ENCODE data around the gene PPIA.

The PPIA gene

DNA sequence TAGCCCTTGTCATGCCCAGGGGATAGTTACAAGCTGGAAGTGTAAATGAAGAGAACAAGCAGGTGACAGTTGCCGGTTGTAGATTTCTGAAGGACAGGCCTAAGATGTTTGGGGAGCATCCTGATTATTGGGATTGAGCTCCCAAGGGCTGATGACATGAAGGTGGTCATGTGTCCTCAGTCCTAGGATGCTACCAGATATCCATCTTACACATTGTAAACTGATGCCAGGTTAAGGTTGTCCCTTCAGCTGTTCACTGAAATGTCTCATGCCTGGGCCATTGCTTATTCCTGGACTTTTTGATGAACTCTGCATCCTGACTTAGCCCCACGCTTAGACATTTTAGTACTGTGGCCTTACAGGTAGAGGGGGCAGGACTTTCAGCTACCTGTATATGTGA is 46.5 kb upstream of the PPIA start:
- H2AFZ ChIP-seq (ENCODE audit: low read depth, low read length), result no peak overlapping the region
- H3K9ac ChIP-seq (ENCODE audit: low read length), result peak overlapping the region; percentile 86
- H3K36me3 ChIP-seq (replicated peaks; ENCODE audit: low read depth, low read length), result peaks cover 22% of the 10 kb centered on the region
- peak overlapping the region; percentile 99 for H3K4me2 ChIP-seq (ENCODE audit: low read length)
- peaks cover 41% of the 10 kb centered on the region for H3K4me1 ChIP-seq (ENCODE audit: low read length)
- peaks cover 48% of the 10 kb centered on the region for H4K20me1 ChIP-seq (ENCODE audit: insufficient read depth, low read length)
- no peaks in the 10 kb centered on the region for H3K9me3 ChIP-seq (ENCODE audit: insufficient read depth, low read length)
- H3K27ac ChIP-seq (ENCODE audit: low read length), result peak overlapping the region; percentile 93
- H3K27me3 ChIP-seq (ENCODE audit: low read depth, low read length), result no peaks in the 10 kb centered on the region
- H3K4me3 ChIP-seq (ENCODE audit: low read length), result peak overlapping the region; percentile 91
- TF ChIP-seq, protein P1, sequence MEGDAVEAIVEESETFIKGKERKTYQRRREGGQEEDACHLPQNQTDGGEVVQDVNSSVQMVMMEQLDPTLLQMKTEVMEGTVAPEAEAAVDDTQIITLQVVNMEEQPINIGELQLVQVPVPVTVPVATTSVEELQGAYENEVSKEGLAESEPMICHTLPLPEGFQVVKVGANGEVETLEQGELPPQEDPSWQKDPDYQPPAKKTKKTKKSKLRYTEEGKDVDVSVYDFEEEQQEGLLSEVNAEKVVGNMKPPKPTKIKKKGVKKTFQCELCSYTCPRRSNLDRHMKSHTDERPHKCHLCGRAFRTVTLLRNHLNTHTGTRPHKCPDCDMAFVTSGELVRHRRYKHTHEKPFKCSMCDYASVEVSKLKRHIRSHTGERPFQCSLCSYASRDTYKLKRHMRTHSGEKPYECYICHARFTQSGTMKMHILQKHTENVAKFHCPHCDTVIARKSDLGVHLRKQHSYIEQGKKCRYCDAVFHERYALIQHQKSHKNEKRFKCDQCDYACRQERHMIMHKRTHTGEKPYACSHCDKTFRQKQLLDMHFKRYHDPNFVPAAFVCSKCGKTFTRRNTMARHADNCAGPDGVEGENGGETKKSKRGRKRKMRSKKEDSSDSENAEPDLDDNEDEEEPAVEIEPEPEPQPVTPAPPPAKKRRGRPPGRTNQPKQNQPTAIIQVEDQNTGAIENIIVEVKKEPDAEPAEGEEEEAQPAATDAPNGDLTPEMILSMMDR (IDR thresholded peaks at IDR 0.05; ENCODE audit: low read depth, low read length), result no peak
- TF ChIP-seq EZH2phosphoT487 (IDR thresholded peaks at IDR 0.05; ENCODE audit: low read depth), result no peak
- peaks cover 62% of the 10 kb centered on the region for H3K79me2 ChIP-seq (ENCODE audit: low read length)

DNA sequence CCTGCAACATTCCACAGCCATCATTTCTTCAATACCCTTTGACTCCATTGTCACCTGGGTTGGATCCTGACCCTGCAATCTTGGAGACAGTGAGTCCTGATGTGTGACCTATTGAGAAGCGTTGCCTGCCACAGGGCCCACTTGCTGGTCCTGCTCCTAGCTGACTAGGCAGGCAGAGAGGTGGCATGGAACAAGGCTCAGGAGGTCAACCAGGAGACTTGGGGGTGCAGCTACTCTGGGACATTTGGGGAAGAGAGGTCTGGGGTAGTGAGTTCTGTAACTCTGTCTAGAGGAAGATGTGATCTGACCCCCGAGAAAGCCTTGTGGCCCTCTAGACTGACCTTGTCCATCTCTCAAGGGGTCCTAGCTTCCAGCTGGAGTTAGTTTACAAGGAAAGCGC is 46.1 kb upstream of the PPIA start:
- Histone ChIP-seq H3K4me1 (ENCODE audit: low read length) (peaks cover 41% of the 10 kb centered on the region), H3K4me3 (ENCODE audit: low read length) (peak overlapping the region; percentile 91), H3K36me3 (replicated peaks; ENCODE audit: low read depth, low read length) (peaks cover 22% of the 10 kb centered on the region), H2AFZ (ENCODE audit: low read depth, low read length) (no peak overlapping the region), H3K27me3 (ENCODE audit: low read depth, low read length) (no peaks in the 10 kb centered on the region), H4K20me1 (ENCODE audit: insufficient read depth, low read length) (peaks cover 52% of the 10 kb centered on the region), H3K9ac (ENCODE audit: low read length) (peak overlapping the region; percentile 86), H3K27ac (ENCODE audit: low read length) (peak overlapping the region; percentile 93), H3K4me2 (ENCODE audit: low read length) (peak overlapping the region; percentile 99), H3K9me3 (ENCODE audit: insufficient read depth, low read length) (no peaks in the 10 kb centered on the region), H3K79me2 (ENCODE audit: low read length) (peaks cover 66% of the 10 kb centered on the region)
- TF ChIP-seq, protein P1 (IDR thresholded peaks at IDR 0.05; ENCODE audit: low read depth, low read length), result no peak
- TF ChIP-seq EZH2phosphoT487 (IDR thresholded peaks at IDR 0.05; ENCODE audit: low read depth), result no peak

DNA sequence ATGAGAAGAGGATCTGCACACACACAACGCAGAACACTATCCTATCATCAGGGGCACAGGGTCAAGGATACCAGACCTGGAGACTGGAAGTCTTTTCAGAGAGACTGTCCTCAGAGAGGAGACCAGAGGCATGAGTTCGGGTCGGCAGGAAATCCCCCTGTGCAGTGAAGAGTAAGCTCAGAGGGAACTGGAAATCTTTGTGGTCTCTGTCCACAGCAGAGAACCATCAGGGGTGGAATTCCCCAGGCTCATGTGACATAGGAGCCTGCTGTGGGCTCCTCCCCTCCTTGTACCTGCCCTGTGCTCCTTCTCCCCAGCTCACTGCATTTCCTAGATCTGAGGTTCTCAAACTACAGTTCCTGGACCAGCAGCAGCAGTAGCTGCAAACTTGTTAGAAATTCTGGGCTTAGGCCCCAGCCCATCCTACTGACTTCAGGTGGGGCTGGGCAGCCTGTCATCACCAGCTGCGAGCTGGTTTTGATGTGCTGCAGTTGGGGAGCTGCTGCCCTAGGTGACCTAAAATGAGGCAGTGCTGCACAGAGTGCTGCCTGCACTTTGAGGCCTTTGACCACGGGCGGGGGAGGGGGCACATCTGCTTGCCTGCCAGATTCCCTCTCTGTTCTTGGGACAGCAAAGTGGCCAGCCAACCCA is 45.4 kb upstream of the PPIA start:
- peaks cover 73% of the 10 kb centered on the region for H3K79me2 ChIP-seq (ENCODE audit: low read length)
- peak overlapping the region; percentile 93 for H3K27ac ChIP-seq (ENCODE audit: low read length)
- H2AFZ ChIP-seq (ENCODE audit: low read depth, low read length), result no peak overlapping the region
- H3K36me3 ChIP-seq (replicated peaks; ENCODE audit: low read depth, low read length), result peaks cover 26% of the 10 kb centered on the region
- peak overlapping the region; percentile 86 for H3K9ac ChIP-seq (ENCODE audit: low read length)
- no peaks in the 10 kb centered on the region for H3K27me3 ChIP-seq (ENCODE audit: low read depth, low read length)
- peak overlapping the region; percentile 91 for H3K4me3 ChIP-seq (ENCODE audit: low read length)
- peaks cover 41% of the 10 kb centered on the region for H3K4me1 ChIP-seq (ENCODE audit: low read length)
- TF ChIP-seq EZH2phosphoT487 (IDR thresholded peaks at IDR 0.05; ENCODE audit: low read depth), result no peak
- TF ChIP-seq, protein P1 (IDR thresholded peaks at IDR 0.05; ENCODE audit: low read depth, low read length), result no peak
- peak overlapping the region; percentile 99 for H3K4me2 ChIP-seq (ENCODE audit: low read length)
- H4K20me1 ChIP-seq (ENCODE audit: insufficient read depth, low read length), result peaks cover 58% of the 10 kb centered on the region
- no peaks in the 10 kb centered on the region for H3K9me3 ChIP-seq (ENCODE audit: insufficient read depth, low read length)

DNA sequence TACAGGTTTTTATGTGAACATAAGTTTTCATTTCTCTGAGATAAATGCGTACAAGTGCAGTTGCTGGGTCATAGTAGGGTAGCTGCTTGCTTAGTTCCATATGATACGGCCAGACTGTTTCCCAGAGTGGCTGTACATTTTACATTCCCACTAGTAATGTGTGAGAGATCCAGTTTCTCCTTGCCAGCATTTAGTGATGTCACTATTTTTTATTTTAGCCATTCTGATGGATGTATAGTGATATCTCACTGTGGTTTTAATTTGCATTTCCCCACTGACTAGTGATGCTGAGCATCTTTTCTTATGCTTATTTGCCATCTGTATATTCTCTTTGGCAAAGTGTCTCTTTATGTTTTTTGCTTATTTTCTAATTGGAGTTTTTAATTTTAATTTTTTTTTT is 43.7 kb upstream of the PPIA start:
- peak overlapping the region; percentile 37 for H3K4me2 ChIP-seq (ENCODE audit: low read length)

More for the DNA sequence above, 43.7 kb upstream of the PPIA start:
- Histone ChIP-seq H3K36me3 (replicated peaks; ENCODE audit: low read depth, low read length) (peaks cover 43% of the 10 kb centered on the region), H3K9ac (ENCODE audit: low read length) (no peak overlapping the region), H3K9me3 (ENCODE audit: insufficient read depth, low read length) (no peaks in the 10 kb centered on the region), H3K27ac (ENCODE audit: low read length) (no peak overlapping the region; the same call in 1 of the 2 replicates), H3K79me2 (ENCODE audit: low read length) (peaks cover 87% of the 10 kb centered on the region), H4K20me1 (ENCODE audit: insufficient read depth, low read length) (peaks cover 73% of the 10 kb centered on the region), H3K4me3 (ENCODE audit: low read length) (no peak overlapping the region), H3K27me3 (ENCODE audit: low read depth, low read length) (no peaks in the 10 kb centered on the region), H2AFZ (ENCODE audit: low read depth, low read length) (no peak overlapping the region), H3K4me1 (ENCODE audit: low read length) (peaks cover 38% of the 10 kb centered on the region)
- TF ChIP-seq, protein P1 (IDR thresholded peaks at IDR 0.05; ENCODE audit: low read depth, low read length), result no peak
- TF ChIP-seq EZH2phosphoT487 (IDR thresholded peaks at IDR 0.05; ENCODE audit: low read depth), result no peak

Data from OCI-LY3 (cell line).